NCI-H524 (cell line): ENCODE data around the gene TC2N.
"Not testable (repeated sequence)": the region's sequence is repeated elsewhere in the genome, so short reads cannot be mapped to it uniquely, and the experiment has no call there.

Experiments
- DNase-seq, 2 experiments: peaks; one replicate each; lab custom pipeline; 2025; lab: John Stamatoyannopoulos, UW

TC2N gene

DNA sequence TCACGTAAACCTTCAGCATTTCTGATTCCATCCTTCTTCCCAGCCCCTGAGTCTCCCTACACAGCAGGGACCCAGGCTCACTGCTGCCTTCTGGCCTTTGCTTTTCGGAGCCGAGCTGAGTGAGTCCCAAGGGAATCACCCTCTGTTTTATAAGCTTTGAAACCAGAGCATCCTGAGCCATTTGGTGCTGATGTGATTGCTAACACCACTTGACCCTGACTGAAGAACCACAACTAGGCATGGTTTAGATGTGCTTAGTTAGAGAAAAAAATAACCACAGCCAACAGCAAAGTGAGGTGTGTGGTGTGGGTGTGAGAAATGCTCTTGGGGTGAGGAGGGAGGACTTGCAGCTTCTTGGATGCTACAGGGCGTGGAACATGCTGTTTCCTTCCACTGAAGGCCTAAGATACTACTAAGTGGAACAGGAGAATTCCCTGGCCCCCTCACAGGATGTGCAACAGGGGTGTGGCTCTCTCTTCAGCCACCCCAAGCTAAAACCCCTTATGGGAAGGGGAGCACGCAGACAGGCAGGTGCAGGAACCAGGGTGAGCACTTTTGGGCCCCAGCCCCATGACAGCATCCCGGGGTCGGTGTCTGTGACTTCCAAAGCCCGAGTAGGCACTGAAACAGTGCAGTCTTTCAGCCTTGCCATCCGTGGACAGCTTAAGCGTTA lies at the start of gene TC2N:
Gene TC2N, minus strand, starts transcription at position 221 of the 673 bp plus-strand sequence. CDS start 53,767 bp downstream, outside the sequence.
- peak; percentile 88 to 97 for DNase-seq

- no peak for DNase-seq
These were observed 44.7 kb upstream of the TC2N start for GRCh38 chr14:91912035-91912434.

- DNase-seq, result peak in 1 of 2 experiments; percentile 79
These were observed 44.2 kb upstream of the TC2N start for GRCh38 chr14:91911474-91912032.

GRCh38 chr14:91910196-91910595 lies 42.9 kb upstream of the TC2N start:
- no peak for DNase-seq

GRCh38 chr14:91906374-91906773 lies 39.0 kb upstream of the TC2N start:
- DNase-seq, result no peak

DNA sequence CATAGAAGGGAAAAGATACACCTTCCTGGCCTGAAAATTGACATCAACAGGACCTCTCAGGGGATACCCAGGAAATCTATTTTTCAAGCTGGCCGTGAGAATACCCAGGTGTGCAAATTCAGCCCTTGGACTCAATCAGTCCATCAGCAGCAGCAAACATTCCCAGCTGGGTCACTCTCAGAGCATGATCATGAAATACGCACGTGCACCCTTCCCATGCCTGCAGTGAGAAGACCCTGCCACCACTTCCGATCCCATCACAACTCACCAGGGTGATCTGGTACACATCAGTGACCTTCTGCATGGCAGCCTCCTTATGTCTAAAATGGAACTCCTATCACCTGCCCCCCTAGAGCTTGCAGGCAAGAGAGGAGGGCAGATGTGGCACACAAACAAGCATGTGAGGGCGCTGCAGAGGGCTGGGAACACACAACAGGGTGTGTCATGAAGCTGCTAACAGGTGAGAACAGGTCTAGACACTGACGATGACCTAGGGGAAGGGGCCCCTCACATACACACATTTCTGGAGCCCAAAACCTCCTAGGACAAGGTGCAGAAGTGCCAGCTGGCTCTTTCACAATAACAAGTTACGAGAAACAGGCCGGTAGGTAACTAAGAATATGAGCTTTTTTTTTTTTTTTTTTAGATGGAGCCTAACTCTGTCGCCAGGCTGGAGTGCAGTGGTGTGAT lies 37.8 kb upstream of the TC2N start:
- no peak for DNase-seq

DNA sequence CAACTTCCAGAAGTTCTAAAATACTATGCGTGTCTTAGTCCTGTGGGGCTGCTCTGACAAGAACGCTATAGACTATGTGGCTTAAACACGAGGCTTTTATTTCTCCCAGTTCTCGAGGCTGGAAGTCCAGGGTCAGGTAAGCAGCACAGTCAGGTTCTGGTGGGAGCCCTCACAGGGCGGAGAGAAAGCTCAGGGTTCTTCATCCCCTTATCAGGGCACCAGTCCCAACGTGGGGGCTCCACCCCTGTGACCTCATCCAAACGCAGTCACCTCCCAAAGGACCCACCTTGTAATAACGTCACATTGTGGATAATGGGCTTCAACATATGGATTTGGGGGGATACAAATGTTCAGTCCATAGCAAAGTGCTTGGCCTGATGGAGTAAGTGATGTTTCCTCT lies 37.1 kb upstream of the TC2N start:
- DNase-seq, result no peak

- DNase-seq, result no peak
These were observed 35.7 kb upstream of the TC2N start for GRCh38 chr14:91903070-91903469.

- no peak for DNase-seq
These were observed 35.0 kb upstream of the TC2N start for GRCh38 chr14:91902336-91902735.

GRCh38 chr14:91901449-91902226 lies 34.3 kb upstream of the TC2N start:
- no peak for DNase-seq

- no peak for DNase-seq
These were observed 32.5 kb upstream of the TC2N start for GRCh38 chr14:91899806-91900205.

GRCh38 chr14:91899213-91899612 lies 31.9 kb upstream of the TC2N start:
- DNase-seq, result peak in 1 of 2 experiments; percentile 33

- DNase-seq, result no peak
These were observed 31.0 kb upstream of the TC2N start for GRCh38 chr14:91898372-91898771.

DNA sequence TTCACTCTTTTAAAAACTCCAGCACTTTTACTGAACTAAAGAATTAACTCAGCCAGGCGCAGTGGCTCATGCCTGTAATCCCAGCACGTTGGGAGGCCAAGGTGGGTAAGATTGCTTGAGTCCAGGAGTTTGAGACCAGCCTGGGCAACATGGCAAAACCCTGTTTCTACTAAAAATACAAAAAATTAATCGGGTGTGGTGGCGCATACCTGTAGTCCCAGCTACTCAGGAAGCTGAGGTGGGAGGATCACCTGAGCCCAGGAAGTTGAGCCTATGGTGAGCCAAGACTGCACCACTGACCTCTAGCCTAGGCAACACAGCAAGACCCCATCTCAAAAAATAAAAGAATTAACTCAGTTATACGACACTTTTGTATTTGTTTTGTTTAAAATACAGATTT lies 30.4 kb upstream of the TC2N start:
- not testable (repeated sequence) for DNase-seq

DNA sequence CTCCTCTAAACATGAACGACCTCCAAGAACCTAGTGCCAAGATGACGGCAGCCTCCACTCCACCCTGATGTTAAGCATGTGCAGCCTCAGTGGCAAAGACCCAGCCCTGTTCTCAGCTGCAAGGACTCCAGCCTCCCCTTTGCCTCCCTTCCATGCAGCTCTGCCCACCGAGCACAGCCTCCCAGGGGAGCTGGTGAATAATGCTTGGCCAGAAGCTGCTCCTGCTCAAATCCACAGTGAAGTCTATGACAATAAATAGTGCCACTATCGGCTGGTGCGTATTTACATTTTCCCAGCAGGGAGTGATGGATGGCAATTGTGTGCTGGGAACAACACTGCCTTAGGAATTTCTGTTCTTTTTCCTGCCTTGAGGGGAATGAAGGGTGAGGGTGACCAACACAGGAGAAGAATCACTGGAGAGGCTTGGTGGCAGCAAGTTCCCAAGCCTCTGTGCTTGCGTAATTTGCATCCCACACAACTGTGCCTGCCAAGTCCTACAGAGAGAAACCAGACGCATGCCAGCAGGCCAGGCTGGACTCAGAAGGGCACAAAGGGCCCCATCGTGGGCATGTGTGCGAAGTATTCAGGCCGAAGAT lies 29.9 kb upstream of the TC2N start:
- no peak for DNase-seq

GRCh38 chr14:91896419-91896818 lies 29.1 kb upstream of the TC2N start:
- DNase-seq, result no peak

DNA sequence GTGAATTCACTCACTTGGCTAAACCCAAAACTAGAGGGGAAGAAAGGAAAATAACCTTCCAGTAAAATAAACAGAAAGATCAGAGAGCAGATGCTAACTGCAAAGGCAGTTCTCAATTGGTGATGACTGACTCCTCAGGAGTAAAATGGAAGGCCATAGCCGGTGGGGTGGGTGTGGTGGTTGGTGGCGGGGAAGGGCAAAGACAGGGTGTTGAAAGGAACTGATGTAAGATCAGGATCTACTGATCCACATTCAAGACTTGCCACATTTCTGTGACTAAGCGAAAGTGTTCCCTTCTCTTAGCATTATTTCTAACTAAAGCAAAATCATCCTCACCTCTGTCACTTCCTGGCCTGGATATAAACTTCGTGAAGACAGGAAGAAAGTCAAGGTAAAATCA lies 26.3 kb upstream of the TC2N start:
- no peak for DNase-seq

DNA sequence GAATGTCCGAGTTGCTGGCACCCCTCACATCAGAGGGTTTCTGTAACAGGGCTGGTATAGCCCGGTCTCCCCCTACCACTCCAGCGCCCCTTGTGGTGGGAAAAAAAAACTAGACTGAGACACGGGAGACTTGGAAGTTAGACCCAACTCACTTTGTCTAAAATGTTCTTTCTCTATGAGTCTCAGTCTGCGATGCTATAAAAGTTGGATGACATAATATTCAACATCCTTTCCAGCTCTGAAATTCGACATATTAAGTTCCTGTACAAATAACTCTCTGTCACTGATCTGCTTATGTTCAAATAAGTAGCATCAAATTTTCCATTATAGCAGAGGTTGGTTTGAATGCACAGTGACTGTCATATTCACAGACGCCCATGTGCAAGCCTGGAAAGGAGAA lies 25.7 kb upstream of the TC2N start:
- DNase-seq, result peak in 1 of 2 experiments; percentile 58

DNA sequence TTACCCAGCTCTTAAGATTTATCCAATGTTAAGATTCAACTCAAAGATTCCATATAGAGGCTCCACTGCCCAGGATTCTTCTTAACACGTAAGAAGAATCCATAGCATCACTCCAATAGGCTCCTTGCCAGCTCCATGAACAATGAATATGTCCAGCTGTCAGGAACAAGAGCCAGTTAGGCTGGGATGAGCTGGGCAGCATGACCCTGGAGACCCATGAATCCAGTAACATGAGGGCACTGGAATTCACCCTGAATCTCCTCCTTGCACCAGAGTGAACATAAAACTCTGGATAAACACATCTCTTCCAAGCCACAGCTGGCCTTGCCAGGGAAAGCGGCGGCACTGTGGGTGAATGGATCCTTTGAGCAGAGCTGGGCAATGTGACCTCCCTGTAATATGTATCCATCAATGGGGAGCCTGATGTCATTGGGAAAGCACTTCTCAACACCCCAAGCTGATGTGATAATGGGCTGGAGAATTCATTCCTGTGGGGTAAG lies 24.4 kb upstream of the TC2N start:
- no peak for DNase-seq

DNA sequence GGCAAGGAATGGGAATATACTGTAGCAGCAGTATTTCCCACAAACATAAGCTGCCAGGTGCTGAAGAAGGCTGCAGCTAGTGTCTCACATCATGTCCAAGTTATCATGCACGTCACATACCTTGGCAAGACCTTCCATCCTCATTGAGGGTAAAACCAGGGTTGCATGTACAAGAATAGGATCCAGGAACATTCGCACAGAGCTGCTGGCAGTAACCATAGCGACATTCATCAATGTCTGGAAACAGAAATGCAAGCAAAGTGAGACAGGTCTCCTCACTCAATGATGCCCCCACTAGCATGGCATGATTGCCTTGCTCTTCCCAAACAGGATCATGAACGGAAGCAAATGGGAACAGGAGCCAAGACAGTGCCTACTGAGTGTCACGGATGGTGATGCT lies 23.8 kb upstream of the TC2N start:
- DNase-seq, result no peak

DNA sequence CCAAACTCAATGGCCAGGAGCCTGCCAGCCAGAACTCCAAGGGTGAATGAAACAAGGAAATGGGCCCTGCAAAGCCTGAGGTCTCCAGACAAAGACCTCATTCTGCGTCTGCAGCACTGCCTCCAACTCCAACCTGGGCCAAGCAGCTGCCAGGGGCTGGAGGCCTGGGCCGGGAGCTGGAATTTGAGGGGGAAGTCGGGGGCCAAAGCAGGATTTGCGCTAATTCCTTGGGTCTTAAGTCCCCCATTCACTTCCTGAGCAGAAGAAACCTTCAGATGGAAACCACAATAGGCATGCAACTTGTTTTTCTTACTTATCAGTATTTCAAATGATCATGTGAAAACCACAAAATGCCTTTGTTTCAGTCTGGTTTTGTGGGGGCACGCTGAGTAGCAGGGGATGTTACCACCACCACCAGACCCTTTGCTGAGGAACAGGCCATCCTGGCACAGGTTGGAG lies 23.0 kb upstream of the TC2N start:
- no peak for DNase-seq
